Fibroblast of skin of back (primary cell): ENCODE data around the gene ZNF574.

Source experiments
- DNase-seq: peaks from one replicate; pipeline ENCODE4 v3.0.0-alpha.2; 2013

ZNF574 gene

GRCh38 chr19:42129399-42130253, 53.7 kb downstream of the ZNF574 start:
- DNase-seq = peak; percentile 54

GRCh38 chr19:42130254-42130573, 54.2 kb downstream of the ZNF574 start:
- DNase-seq = no peak
